ENCODE measurements around the gene SUN2. TPM values are rescaled to one million over a fixed set of nuclear protein-coding genes. Genes with fewer than 3 reads are reported as not detected.

Gene SUN2
- total and polyA plus RNA-seq, 2 of the 13 experiments (the other 11 are each of a cell fraction or from before 2014, with no cell fraction given), result 45.6 to 56.6 TPM

- no peak for TF ChIP-seq FOXA1 (IDR thresholded peaks at IDR 0.05)
- TF ChIP-seq FOXA1 (CRISPR knock-in tag; IDR thresholded peaks at IDR 0.05), result peak; percentile 31
- no peak for TF ChIP-seq GFI1 (CRISPR knock-in tag; IDR thresholded peaks at IDR 0.05; ENCODE audit: borderline replicate concordance)
- TF ChIP-seq FOXK2 (IDR thresholded peaks at IDR 0.05), result no peak
- no peak for TF ChIP-seq ZSCAN31 (CRISPR knock-in tag; IDR thresholded peaks at IDR 0.05; ENCODE audit: low read depth)
- no peak for TF ChIP-seq ZNF746 (CRISPR knock-in tag; IDR thresholded peaks at IDR 0.05)
- TF ChIP-seq CHD4 (IDR thresholded peaks at IDR 0.05; ENCODE audit: borderline replicate concordance, low read length), result no peak; the same call in 1 of the 2 replicates
- TF ChIP-seq BCL3 (CRISPR knock-in tag; IDR thresholded peaks at IDR 0.05), result no peak
- no peak for TF ChIP-seq ZMYM4 (CRISPR knock-in tag; IDR thresholded peaks at IDR 0.05)
- TF ChIP-seq ZNF350 (CRISPR knock-in tag; IDR thresholded peaks at IDR 0.05; ENCODE audit: borderline replicate concordance, low read depth), result no peak
- no peak for TF ChIP-seq SP2 (CRISPR knock-in tag; IDR thresholded peaks at IDR 0.05)
- no peak for TF ChIP-seq NPAS2 (CRISPR knock-in tag; IDR thresholded peaks at IDR 0.05; ENCODE audit: borderline replicate concordance)
- TF ChIP-seq MBNL3 (CRISPR knock-in tag; conservative IDR thresholded peaks at IDR 0.05), result no peak
- no peak for TF ChIP-seq ZMYM3 (CRISPR knock-in tag; IDR thresholded peaks at IDR 0.05)
- TF ChIP-seq SMARCE1 (IDR thresholded peaks at IDR 0.05; ENCODE audit: borderline replicate concordance), result no peak
- TF ChIP-seq ZNF512 (CRISPR knock-in tag; IDR thresholded peaks at IDR 0.05), result no peak
- TF ChIP-seq GATAD1 (CRISPR knock-in tag; IDR thresholded peaks at IDR 0.05), result 0 out of 2 replicates have a peak, but pooled peaks have one; percentile 5
- TF ChIP-seq ZNF749 (CRISPR knock-in tag; IDR thresholded peaks at IDR 0.05; ENCODE audit: borderline replicate concordance), result no peak
- no peak for TF ChIP-seq JDP2 (CRISPR knock-in tag; IDR thresholded peaks at IDR 0.05; ENCODE audit: borderline replicate concordance)
- TF ChIP-seq ZNF432 (CRISPR knock-in tag; IDR thresholded peaks at IDR 0.05; ENCODE audit: borderline replicate concordance), result no peak
- TF ChIP-seq MBD4 (IDR thresholded peaks at IDR 0.05; ENCODE audit: borderline replicate concordance, low read length), result 0 out of 2 replicates have a peak, but pooled peaks have one; percentile 61
- no peak for TF ChIP-seq BHLHE40 (IDR thresholded peaks at IDR 0.05; ENCODE audit: low read length)
- TF ChIP-seq TEAD3 (CRISPR knock-in tag; optimal IDR thresholded peaks at IDR 0.05; ENCODE audit: borderline replicate concordance), result peak; percentile 65
- no peak for TF ChIP-seq ZNF788 (CRISPR knock-in tag; IDR thresholded peaks at IDR 0.05; ENCODE audit: borderline replicate concordance)
- no peak for TF ChIP-seq ZMAT3 (CRISPR knock-in tag; conservative IDR thresholded peaks at IDR 0.05)
- TF ChIP-seq CREBL2 (CRISPR knock-in tag; IDR thresholded peaks at IDR 0.05; ENCODE audit: borderline replicate concordance), result no peak
Measured at GRCh38 chr22:38696606-38697424, 59.0 kb downstream of the SUN2 start (continued).

Data from HepG2 (cell line).